ENCODE data around the gene GGA2.
A peak's percentile ranks its signal among the peaks of the same experiment; 100 is the strongest.

DNA sequence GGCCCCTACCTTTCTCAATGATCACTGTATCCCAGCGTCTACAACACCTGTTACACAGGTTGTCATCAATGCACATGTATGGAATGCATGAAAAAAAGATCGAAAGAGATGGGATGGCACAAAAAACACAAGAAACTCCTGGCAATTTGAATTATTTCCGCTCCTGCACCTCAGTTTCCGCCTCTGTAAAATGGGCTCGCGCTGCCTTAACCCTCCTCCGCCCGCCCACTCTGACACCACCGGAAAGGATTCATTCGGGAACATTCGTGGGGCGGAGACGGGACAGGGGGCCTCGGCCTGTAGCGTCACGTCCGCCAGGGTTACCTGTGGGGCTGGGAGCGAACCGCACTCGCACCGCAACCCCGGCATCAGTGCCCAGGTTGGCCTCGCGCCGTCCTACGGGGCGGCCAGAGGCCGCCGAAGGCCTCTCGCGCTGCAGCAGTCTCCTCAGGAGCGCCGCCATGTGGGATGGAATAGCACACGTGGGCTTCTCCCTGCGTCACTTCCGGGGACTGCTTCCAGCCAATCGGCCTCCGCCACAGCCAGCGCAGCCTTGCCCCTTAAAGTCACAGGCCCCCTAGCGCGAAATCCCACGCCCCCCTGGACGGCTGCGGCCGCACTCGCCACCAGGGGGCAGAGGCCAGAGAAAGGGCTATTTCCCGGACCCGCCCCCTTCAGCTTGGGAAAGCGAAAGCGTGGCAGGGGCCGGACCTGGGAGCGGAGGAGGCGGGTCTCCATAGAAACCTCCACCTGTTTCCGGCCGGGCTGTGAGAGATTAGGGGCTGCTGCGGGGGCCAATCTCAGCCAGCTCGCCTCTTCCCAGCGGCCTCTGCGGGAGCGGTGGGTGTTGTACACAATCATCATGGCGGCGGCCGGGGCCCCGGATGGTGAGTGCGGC is 46.8 kb upstream of the GGA2 start, which contains the start of the genes EARS2 and UBFD1:
- TF ChIP-seq, protein P1, sequence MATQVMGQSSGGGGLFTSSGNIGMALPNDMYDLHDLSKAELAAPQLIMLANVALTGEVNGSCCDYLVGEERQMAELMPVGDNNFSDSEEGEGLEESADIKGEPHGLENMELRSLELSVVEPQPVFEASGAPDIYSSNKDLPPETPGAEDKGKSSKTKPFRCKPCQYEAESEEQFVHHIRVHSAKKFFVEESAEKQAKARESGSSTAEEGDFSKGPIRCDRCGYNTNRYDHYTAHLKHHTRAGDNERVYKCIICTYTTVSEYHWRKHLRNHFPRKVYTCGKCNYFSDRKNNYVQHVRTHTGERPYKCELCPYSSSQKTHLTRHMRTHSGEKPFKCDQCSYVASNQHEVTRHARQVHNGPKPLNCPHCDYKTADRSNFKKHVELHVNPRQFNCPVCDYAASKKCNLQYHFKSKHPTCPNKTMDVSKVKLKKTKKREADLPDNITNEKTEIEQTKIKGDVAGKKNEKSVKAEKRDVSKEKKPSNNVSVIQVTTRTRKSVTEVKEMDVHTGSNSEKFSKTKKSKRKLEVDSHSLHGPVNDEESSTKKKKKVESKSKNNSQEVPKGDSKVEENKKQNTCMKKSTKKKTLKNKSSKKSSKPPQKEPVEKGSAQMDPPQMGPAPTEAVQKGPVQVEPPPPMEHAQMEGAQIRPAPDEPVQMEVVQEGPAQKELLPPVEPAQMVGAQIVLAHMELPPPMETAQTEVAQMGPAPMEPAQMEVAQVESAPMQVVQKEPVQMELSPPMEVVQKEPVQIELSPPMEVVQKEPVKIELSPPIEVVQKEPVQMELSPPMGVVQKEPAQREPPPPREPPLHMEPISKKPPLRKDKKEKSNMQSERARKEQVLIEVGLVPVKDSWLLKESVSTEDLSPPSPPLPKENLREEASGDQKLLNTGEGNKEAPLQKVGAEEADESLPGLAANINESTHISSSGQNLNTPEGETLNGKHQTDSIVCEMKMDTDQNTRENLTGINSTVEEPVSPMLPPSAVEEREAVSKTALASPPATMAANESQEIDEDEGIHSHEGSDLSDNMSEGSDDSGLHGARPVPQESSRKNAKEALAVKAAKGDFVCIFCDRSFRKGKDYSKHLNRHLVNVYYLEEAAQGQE (IDR thresholded peaks at IDR 0.05; ENCODE audit: low read depth) = no peak
- peak; percentile 91 for TF ChIP-seq YY1 (IDR thresholded peaks at IDR 0.05; ENCODE audit: low read depth)
- TF ChIP-seq, protein P2, sequence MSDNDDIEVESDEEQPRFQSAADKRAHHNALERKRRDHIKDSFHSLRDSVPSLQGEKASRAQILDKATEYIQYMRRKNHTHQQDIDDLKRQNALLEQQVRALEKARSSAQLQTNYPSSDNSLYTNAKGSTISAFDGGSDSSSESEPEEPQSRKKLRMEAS (IDR thresholded peaks at IDR 0.05) = peak; percentile 98
